LoVo (cell line): ENCODE data around the gene PDPR.
"Not testable (repeated sequence)": the region's sequence is repeated elsewhere in the genome, so short reads cannot be mapped to it uniquely, and the experiment has no call there.

Experiments used
- DNase-seq: peaks from one replicate; pipeline ENCODE4 v3.0.0-alpha.2; 2016; ENCODE audit warnings: low spot score

Gene PDPR

DNA sequence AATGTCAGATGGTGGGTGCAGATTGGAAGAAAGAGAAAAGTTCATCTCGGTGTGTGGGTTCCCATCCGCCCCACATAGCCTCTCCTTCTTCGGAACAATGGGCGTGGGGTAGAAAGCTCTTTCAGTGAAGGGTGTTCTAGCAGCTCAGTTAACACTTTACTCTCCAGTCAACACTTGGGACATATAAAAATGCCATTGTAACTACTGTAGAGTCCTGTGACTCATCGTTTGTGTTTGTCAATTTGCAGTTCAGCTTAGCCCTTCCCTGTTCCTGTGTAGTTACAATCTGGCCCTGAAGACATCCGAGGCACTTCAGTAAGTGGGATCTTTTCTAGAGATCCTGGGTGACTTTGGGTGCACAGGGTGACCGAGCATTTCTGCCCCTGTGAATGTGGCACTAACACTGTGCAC, 47.9 kb downstream of the PDPR start:
- peak; percentile 60 for DNase-seq

DNA sequence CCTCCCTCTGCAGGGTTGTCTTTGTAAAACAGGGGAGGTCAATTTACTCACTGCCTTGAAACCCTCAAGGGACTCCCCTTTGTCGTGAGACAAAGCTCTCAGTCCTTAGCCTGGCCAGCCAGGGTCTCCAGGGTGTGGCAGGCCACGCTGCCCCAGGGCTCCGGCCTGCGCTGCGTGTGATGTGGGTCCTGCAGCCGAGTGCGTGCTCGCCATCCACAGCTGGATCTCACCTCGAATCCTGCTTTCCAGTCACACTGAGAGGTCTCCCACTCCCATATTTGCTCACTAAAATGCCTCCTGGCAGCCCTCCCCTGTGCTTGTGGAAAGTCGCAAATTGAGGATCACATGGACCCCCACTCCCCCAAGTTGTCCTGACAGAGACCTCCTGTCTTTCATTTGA, 49.5 kb downstream of the PDPR start:
- DNase-seq: no peak

GRCh38 chr16:70166688-70167087, 52.6 kb downstream of the PDPR start:
- DNase-seq: not testable (repeated sequence)

GRCh38 chr16:70173212-70173837, 59.2 kb downstream of the PDPR start, which contains the start of gene CLEC18C:
TSS of gene CLEC18C (plus strand) at chr16:70173787. CDS start at chr16:70174279, 492 bp downstream.
- DNase-seq: not testable (repeated sequence)

DNA sequence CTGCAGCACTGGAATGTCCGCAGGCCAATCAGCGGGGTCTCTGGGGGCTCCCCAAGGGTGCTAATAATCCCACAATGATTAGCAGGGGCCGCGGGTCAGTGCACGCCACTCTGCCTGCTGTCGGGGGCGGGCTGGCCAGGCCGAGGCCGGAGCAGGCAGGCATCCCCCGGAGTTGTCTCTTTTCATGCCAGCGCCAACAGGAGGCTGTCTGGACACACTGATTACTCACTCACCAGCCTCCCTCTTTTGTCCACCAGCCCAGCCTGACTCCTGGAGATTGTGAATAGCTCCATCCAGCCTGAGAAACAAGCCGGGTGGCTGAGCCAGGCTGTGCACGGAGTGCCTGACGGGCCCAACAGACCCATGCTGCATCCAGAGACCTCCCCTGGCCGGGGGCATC, 59.8 kb downstream of the PDPR start:
- not testable (repeated sequence) for DNase-seq

- not testable (repeated sequence) for DNase-seq
These were observed 60.3 kb downstream of the PDPR start for GRCh38 chr16:70174387-70174932.

DNA sequence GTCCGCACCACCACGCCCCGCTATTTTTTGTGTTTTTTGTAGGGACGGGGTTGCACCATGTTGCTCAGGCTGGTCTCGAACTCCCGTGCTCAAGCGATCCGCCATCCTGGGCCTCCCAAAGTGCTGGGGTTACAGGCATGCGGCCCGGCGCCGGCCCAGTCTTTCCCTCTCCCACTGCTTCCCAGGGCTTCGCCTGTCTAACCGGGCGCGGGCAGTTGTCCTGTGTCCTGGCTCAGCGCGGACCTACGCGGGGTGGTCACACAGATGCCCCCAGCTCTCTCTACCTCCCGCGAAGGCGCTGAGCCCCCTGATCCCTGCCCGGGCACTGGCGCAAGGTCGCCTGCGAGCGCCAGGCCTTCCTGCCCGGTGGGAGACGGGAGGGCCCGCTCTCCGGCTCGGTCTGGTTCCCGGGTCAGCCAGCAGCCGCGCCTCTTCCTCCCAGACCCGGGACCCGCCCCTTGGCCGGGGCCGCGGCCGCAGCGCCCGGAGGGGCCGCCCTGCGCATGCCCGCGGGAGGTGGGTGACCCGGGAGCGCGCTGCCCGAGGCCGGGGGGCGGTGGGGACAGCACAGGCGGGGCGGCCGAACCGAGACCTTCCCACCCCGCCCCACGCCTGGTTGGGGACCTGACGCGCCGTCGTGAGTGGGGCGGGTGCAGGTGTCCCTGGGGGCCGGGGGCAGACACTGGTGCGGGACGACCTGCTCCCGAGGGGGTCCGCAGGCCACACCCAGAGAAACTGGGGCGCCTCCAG, 73.9 kb downstream of the PDPR start:
- DNase-seq: not testable (repeated sequence)

DNA sequence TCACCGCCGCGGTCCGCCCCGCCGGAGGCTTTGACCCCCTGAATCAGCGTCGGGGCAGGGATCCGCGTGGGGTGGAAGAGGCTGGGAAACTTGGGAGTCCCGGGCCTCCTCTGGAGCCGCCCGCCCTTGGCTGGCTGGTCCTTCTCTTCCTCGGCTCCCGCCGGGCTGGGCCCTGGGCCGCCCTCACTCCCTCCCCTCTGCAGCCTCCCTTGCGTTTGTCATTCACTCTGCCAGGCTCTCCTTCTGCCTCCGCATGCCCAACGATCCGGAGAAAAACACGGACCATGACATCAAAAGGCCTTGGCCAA, 74.4 kb downstream of the PDPR start:
- not testable (repeated sequence) for DNase-seq

- not testable (repeated sequence) for DNase-seq
These were observed 76.4 kb downstream of the PDPR start for GRCh38 chr16:70190574-70190973.

- not testable (repeated sequence) for DNase-seq
These were observed 82.7 kb downstream of the PDPR start for GRCh38 chr16:70196683-70197300.

- DNase-seq: not testable (repeated sequence)
These were observed 83.5 kb downstream of the PDPR start for GRCh38 chr16:70197611-70198010.

- DNase-seq: not testable (repeated sequence)
These were observed 84.1 kb downstream of the PDPR start for GRCh38 chr16:70198230-70198629.

DNA sequence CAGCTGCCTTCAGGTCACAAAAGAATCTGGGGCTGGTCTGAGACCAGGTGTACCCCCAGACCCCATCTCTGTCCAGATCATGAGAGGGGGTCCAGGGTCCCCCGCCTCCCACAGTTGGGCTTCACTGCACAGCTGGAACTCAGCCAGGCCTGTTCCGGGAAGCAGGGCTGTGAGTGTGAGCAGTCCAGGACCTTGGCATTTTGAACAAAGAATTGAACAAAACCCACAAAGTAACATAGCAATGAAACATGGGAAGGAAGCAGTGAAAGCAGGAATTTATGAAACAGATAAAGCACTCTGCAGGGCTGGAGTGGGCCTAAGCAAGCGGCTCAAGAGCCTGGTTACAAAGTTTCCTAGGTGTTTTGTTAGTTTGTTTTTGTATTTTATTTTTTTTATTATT, 84.5 kb downstream of the PDPR start:
- not testable (repeated sequence) for DNase-seq

DNA sequence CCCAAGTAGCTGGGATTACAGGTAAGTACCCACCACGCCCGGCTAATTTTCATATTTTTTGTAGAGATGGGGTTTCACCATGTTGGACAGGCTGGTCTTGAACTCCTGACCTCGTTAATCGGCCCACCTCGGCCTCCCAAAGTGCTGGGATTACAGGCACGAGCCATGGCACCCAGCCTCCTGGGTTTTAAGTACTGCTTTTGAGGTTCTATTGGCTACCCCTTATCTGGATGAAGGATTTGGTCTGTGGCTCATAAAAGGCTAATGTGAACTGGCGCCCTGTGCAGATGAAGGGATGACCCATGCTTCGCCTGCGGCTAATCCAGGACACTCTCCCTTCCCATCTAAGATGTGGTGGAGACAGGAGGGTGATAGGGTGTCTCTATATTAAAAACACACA, 85.0 kb downstream of the PDPR start:
- not testable (repeated sequence) for DNase-seq

- not testable (repeated sequence) for DNase-seq
These were observed 85.9 kb downstream of the PDPR start for GRCh38 chr16:70200063-70200462.

DNA sequence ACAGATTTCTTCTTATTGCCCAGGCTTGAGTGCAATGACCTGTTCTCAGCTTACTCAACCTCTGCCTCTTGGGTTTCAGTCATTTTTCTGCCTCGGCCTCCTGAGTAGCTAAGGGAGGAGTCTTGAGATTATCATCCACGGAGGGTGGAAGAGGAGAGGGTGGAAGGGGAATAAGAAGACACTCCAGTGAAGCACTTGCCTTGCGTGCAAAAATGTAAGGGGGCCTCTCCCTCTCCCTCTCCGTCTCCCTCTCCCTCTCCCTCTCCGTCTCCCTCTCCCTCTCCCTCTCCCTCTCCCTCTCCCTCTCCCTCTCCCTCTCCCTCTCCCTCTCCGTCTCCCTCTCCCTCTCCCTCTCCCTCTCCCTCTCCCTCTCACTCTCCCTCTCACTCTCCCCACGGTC, 89.4 kb downstream of the PDPR start:
- not testable (repeated sequence) for DNase-seq

GRCh38 chr16:70204010-70204409, 89.9 kb downstream of the PDPR start:
- not testable (repeated sequence) for DNase-seq

DNA sequence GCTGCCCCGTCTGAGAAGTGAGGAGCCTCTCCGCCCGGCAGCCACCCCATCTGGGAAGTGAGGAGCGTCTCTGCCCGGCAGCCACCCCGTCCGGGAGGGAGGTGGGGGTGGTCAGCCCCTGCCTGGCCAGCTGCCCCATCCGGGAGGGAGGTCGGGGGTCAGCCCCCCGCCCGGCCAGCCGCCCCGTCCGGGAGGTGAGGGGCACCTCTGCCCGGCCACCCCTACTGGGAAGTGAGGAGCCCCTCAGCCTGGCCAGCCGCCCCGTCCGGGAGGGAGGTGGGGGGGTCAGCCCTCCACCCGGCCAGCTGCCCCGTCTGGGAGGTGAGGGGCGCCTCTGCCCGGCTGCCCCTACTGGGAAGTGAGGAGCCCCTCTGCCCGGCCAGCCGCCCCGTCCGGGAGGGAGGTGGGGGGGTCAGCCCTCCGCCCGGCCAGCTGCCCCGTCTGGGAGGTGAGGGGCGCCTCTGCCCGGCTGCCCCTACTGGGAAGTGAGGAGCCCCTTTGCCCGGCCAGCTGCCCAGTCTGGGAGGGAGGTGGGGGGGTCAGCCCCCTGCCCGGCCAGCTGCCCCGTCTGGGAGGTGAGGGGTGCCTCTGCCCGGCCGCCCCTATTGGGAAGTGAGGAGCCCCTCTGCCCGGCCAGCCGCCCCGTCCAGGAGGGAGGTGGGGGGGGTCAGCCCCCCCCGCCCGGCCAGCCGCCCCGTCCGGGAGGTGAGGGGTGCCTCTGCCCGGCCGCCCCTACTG, 90.7 kb downstream of the PDPR start:
- DNase-seq: not testable (repeated sequence)

DNA sequence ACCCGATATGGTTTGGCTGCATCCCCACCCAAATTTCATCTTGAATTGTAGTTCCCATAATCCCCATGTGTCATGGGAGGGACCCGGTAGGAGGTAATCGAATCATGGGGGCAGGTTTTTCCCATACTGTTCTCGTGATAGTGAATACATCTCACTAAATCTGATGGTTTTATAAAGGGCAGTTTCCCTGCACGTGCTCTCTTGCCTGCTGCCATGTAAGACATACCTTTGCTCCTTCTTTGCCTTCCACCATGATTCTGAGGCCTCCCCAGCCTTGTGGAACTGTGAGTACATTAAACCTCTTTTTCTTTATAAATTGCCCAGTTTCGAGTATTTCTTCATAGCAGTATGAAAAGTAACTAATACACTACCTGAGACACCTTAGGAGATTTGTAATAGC, 92.2 kb downstream of the PDPR start:
- not testable (repeated sequence) for DNase-seq
